GM18951 (cell line): ENCODE results near the gene TCP10L.
"Not testable (repeated sequence)": the region's sequence is repeated elsewhere in the genome, so short reads cannot be mapped to it uniquely, and the experiment has no call there.

Experiments used
- POLR2A ChIP-seq: IDR thresholded peaks from 4 replicates; pipeline ENCODE4 v1.6.1; 2011; ENCODE audit warnings: mild to moderate bottlenecking; ENCODE audit not compliant: insufficient read length, insufficient read depth; ENCODE audit errors: extremely low read depth
- in situ Hi-C: fragments of 300-500 bp; cut with MboI; formaldehyde crosslinking; loops from one replicate; pipeline ENCODE4 v1.12.0; 2022; ENCODE audit warnings: low sequenced_read_pairs, mixed read lengths, inconsistent platforms; ENCODE audit not compliant: unreplicated experiment

The TCP10L gene

DNA sequence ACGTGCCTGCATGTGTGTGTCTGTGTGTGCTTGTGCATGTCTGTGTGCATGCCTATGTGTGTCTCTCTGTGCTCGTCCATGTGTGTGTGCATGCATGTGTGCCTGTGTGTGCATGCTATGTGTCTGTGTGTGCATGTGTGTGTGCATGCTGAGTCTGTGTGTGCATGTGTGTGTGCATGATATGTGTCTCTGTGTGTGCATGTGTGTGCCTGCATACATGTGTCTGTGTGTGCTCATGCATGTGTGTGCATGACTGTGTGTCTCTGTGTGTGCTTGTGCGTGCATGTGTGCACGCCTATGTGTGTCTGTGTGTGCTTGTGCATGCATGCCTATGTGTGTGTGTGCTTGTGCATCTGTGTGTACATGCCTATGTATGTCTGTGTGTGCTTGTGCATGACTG is 52.3 kb downstream of the TCP10L start:
- in situ Hi-C loops, result no loop called here
- no peak for TF ChIP-seq POLR2A

DNA sequence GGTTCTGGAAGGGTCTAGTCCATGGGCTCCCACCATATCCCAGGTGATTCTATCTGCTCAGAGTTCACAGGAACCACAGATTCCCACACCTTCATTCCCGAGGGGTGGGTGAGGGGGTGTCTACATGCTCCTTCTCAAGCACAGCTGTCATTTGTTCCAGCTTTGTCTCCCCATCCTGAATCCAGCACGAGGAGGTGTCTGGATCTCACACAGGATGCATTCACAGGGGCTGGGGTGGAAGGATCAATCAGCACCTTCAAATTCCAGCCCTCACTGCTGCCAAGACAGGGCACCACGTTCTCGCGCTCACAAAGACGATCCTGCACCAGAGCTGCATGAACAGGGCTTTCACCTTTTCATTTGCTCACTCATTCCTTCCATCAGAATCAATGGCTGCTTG is 52.7 kb downstream of the TCP10L start:
- in situ Hi-C loops, result no loop called here
- no peak for TF ChIP-seq POLR2A

DNA sequence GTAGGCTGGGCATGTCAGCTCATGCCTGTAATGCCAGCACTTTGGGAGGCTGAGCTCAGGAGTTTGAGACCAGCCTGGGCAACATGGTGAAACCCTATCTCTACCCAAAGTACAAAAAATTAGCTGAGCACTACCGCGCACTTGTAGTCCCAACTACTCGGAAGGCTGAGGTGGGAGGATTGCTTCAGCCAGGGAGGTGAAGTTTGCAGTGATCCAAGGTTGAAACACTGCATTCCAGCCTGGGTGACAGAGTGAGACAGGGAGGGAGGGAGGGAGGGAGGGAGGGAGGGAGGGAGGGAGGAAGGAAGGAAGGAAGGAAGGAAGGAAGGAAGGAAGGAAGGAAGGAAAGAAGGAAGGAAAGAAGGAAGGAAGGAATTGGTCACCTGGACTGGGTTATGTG is 53.8 kb downstream of the TCP10L start:
- in situ Hi-C loops, result not testable (repeated sequence)

- in situ Hi-C loops, result not testable (repeated sequence)
Observed at GRCh38 chr21:32530809-32531208, 54.5 kb downstream of the TCP10L start.

GRCh38 chr21:32529679-32530078 is 55.6 kb downstream of the TCP10L start:
- TF ChIP-seq POLR2A, result no peak
- in situ Hi-C loops, result no loop called here

- in situ Hi-C loops, result no loop called here
- TF ChIP-seq POLR2A, result no peak
Observed at GRCh38 chr21:32525282-32525681, 60.0 kb downstream of the TCP10L start.

- TF ChIP-seq POLR2A, result no peak
- in situ Hi-C loops, result no loop called here
Observed at GRCh38 chr21:32523988-32524719, 61.2 kb downstream of the TCP10L start.
